Activated CD4-positive, CD25-positive, alpha-beta regulatory T cell (primary cell): ENCODE results near the gene SERTAD2.

Experiments used
- DNase-seq, 4 experiments: peaks; one replicate each; lab custom pipeline; 2025; lab: John Stamatoyannopoulos, UW

Gene SERTAD2

GRCh38 chr2:64672708-64673107, 19.0 kb upstream of the SERTAD2 start:
- no peak for DNase-seq

GRCh38 chr2:64670047-64670446, 16.3 kb upstream of the SERTAD2 start:
- DNase-seq = no peak

DNA sequence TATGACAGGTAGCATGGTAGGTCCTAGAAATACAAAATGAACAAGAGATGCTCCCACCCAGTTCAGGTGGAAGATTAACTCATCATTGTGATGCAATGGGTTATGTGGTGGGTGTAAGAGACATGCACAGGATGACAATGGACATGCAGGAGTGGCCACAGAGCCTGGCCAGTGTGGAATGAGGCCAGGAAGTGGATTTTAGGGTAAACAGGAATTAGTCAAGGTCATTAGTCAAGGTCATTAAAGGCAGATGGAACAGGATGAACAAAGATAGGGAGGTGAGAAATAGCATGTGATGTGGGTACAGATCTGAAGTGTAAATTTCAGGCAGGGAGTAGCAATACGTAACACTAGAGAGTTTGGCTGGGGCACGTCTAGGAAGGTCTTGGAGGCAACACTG, 15.6 kb upstream of the SERTAD2 start:
- DNase-seq = no peak

DNA sequence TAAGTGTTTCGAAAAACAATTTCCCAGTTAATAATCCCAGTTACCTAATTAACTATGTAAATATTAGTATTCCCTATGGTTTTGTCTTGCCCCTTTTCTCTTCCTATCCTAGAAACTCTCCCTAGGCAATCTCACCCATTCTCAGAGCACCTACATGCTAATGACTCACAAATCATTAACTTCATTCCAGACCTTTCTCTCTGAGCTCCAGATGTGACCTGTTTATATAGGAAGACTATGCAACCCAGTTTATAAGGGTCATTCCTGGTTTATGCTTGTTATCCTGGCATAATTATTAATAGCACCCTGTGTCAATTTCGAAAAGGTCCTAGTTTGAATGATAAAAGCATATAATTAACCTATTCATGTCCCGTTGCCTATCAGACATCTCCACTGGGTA, 14.8 kb upstream of the SERTAD2 start:
- no peak for DNase-seq

- DNase-seq = no peak
Observed at GRCh38 chr2:64667535-64667934, 13.8 kb upstream of the SERTAD2 start.

- DNase-seq = no peak
Observed at GRCh38 chr2:64666810-64667438, 13.2 kb upstream of the SERTAD2 start.

DNA sequence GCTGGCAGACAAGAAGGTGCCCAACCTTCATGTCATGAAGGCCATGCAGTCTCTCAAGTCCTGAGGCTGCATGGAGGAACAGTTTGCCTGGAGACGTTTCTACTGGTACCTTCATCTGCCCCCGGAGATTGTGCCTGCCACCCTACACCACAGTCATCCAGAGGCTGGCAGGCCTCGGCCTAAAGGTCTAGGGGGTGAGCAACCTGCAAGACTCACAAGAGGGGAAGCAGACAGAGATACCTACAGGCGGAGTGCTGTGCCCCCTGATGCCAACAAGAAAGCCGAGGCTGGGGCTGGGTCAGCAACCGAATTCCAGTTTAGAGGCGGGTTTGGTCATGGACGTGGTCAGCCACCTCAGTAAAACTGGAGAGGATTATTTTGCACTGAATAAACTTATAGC, 12.0 kb upstream of the SERTAD2 start:
- DNase-seq = no peak

DNA sequence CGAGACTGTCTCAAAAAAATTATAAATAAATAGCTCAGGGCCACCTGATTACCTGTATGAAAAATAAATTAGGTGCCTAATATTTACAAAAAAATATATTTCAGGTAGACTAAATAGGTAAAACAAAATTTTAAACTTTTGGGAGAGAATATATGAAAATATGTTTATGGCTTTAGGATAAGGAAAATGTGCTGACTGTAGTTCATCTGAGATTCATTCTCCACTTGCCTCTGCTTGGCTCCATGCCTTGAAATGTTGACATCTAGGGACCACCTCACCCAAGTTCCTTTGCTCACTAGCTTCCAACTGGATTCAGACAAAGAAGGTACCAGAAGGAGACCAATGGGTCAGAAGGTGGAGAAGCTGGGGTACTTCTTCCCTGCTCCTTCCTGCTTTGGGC, 9.7 kb upstream of the SERTAD2 start:
- DNase-seq = no peak

DNA sequence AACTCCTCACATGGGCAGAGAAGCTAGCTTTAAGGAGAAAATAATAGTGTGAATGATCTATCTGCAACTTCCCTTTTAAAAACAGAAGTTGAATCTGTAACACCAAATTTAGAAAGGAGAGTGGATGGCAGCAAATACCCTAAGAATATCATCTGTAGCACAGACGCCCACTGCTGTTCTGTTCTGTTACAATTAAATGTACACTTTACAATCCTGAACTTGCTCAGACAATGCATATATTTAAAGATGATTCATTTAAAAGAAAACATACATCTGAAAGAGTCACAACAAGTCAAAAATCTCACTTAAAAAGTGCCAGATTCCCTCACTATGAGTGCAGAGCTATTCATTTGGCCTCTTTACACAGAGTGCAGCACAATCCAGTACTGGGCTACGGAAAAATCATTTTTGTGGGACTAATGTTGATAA, 8.0 kb upstream of the SERTAD2 start:
- DNase-seq = no peak

GRCh38 chr2:64659252-64659651, 5.5 kb upstream of the SERTAD2 start:
- DNase-seq = no peak

DNA sequence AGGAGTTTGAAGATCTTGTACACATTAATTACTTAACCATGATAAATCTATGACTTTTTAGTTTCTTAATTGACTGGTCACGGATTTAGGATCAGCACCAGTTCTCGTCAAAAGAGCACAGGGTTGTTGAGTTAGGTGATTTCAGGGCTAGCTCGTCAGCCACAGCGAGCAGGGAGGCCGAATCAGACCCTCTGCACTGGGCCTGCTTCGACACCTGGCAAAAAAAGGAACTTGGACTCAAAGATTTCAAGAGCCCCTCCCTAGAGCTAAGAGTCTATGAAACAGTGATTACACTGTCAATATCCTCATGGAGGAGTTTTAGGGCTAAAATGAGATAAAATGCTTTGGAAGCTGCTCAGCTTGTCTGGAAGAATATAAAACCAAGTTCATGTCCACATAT, 4.6 kb upstream of the SERTAD2 start:
- DNase-seq = no peak

- no peak for DNase-seq
Observed at GRCh38 chr2:64657411-64657810, 3.7 kb upstream of the SERTAD2 start.

DNA sequence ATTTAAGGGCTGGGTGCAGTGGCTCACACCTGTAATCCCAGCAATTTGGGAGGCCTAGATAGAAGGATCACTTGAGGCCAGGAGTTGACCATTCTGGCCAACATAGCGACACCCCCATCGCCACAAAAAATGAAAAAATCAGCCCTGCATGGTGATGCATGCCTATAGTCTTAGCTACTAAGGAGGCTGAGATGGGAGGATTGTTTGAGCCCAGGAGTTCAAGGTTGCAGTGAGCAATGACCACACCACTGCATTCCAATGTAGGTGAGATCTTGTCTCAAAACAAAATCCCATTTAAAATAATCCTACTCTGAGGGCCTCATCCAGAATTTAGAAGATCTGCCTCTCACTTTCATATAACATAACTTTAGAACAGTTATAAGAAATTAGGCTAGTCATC, 2.7 kb upstream of the SERTAD2 start:
- DNase-seq = no peak

DNA sequence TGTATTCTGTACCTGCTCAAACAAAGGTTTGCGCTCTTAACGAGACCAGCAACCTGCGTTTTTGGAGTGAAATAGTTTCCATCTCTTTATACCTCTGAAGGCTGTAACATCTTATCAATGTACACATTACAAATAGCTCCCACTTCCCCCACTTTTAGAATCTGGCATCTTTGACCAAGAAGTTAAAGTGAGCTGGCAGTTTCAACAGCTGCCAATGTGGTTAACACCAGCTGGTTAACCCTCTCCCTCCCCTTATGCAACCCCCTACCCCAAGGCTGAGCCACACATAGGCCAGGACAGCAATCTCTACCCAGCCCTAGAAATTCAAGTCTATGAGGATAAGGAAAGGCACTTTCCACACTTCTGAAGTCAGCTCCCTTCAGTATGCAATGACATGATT, 2.2 kb upstream of the SERTAD2 start:
- no peak for DNase-seq

DNA sequence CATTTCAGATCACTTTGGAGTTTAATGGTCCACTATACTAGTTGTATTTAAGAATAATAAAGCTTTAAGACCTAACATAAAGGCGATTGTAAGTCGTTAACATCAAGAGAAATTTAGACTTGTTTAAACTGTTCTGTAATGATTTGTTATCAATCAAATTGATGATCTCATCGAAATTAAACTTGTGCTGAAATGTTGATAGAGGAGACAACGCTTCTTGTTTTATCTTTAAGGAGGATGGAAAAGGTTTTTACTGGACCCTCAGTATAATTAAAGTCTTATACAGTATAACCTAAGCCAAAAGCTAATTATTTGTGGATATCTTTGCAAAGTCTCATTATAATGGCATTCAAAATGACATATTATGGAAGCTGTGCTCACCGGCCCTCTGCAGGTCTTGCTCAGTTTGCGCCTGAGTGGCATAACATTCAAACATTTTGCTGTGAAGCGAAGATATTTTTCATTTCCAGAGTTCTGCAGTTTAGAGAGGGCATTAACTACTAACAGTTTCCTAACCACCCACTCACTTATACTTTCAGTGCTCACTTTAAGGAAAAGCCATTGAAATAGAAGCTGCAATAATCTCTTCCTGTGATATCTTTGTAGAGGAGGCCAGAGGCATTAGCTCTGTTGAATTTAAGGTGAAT, 1.4 kb upstream of the SERTAD2 start:
- no peak for DNase-seq

DNA sequence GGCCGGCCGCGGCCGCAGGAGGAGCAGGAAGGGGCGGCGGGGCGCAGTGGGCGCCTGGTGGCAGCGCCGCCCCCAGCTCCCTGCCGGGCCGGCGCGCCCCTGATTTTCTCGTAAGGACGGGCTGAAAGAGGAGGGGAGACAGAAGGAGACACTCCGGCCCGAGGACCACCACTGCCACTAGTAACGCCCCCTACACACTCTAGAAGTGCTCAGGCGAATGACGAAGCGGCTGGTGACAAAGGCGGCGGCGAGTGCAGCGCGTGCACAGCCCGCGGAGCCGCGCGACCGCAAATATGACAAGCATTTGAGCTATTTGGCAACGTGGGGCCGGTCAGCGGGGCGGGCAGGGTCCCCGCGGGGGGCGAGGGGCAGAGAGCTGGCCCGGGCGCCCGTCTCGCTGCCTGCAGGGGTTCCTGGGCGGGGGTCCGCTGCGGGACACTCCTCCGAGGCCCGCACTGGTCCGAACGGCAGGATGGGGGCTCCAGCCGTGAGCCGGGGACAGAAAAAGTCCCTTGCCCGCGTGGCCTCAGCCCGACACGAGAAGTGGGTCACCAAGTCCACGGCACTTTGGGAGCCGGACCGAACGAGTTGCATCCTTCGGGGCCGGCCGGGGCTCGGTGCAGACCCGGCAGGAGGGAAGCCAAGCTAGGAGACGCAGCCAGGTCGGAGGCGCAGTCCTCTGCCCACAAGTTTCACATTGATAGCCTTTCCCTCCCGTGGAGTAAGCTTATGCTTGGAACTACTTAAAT, 524 bp upstream of the SERTAD2 start:
- peak; percentile 38 to 56 (median 46) for DNase-seq

- DNase-seq = no peak
Observed at GRCh38 chr2:64652231-64653108, 1.2 kb downstream of the SERTAD2 start.

DNA sequence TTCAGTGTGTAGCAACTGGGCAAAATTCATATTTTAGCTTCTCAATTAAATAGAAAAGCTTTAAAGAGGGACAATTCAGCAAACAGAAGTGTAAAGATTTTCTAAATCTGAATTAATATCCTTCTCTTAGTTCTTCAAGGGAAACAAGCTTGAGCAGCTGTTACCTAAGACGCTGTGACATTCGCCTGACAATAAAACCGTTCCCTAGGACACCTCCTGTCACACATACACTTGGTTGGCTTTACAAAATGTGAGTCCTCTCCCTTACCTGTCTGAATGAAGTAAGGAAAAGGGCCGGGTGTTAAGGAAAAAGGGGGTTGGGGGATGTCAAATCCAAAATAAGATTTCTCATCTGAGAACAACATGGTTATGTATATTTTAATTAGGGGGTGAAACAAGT, 2.1 kb downstream of the SERTAD2 start:
- DNase-seq = no peak

GRCh38 chr2:64650722-64651338, 2.9 kb downstream of the SERTAD2 start:
- DNase-seq = no peak

DNA sequence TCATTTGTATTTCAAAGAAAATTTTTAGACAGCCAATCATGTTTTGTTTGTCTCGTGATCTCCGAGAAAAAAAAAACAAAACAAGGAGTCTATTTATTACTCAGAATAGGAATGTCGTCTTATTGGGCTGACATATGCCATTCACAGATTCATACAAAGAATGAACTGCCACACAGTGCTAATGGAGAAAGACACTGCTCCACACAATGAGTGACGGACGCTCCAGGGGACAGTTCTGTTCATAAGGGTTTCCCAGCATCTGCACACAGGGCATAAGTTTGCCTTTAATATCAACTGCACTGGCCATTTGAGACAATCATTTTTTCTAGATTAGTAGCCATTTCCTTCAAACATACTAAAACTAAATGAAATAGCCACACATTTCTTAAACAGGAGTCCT, 3.4 kb downstream of the SERTAD2 start:
- DNase-seq = no peak

DNA sequence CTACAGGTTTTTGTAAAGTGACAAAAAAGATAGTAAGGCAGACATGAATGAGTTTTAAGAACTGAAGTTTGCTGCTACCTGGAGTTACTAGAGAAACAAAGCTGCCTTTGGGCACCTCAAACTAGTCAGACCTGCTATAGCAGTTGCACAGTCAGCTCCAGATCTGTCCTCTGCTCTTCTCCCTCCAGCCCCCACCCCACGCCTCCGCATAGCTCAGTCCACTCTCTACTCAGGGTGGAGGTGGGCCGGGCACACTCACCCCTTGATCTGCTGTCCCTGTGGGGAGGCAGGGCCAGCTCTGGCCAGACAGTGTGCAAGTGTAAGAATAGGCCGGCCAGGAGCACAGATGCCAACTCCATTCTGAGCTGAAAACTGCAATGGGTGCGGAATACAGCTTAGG, 4.1 kb downstream of the SERTAD2 start:
- DNase-seq = no peak

DNA sequence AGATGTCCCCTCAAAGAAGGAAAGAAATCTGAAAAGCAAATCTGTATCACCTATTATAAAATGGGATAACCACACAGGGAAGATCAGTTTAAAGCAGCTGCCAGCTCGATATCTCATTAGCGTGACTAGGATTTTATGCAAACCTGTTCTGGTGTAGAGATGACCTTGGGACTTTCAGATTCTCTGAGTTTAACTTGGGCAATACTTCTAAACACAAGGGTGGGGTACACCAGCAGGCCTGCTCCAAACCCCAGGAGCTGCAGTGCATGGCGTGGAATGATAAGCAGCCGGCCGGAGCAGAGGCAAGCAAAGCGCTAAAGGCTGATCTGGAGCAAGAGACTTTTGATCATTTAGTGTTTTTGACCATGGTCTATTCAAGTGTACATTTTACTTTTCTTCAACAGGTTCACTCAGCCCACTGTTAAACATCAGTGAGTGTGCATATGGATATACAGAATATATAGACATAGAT, 4.7 kb downstream of the SERTAD2 start:
- DNase-seq = no peak
